GM12874 (cell line): ENCODE data around the gene NUP88.

Source experiments
- CTCF ChIP-seq: IDR thresholded peaks from 2 replicates; pipeline ENCODE4 v1.5.1; 2011; ENCODE audit warnings: low read depth, mild to moderate bottlenecking, control low read depth, low read length, moderate library complexity; ENCODE audit not compliant: insufficient read depth

The NUP88 gene

GRCh38 chr17:5419356-5419958 lies at the start of gene NUP88:
TSS of gene NUP88 (minus strand) at chr17:5419662. CDS start at chr17:5419650, 12 bp downstream.
- no peak for TF ChIP-seq CTCF

- no peak for TF ChIP-seq CTCF
These were observed 48.6 kb upstream of the NUP88 start for GRCh38 chr17:5468075-5468473.

DNA sequence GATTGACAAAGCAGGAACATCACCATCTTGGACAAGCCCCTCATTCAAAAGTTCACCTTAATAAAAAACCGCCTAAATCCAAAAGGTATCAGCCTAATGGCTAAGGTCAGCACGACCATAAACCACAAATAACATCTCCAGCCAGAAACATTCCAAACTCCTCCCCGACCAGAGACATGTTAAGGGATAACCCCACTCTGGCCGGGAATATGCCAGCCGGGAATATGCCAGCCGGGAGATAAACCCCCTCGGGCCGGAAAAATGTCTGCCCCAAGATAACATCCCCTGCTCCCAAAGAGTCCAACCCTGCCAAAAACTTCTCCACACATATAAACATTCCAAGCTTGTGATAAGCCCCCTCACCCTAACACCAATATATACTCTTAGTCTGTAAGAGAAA lies 48.0 kb upstream of the NUP88 start:
- no peak for TF ChIP-seq CTCF

DNA sequence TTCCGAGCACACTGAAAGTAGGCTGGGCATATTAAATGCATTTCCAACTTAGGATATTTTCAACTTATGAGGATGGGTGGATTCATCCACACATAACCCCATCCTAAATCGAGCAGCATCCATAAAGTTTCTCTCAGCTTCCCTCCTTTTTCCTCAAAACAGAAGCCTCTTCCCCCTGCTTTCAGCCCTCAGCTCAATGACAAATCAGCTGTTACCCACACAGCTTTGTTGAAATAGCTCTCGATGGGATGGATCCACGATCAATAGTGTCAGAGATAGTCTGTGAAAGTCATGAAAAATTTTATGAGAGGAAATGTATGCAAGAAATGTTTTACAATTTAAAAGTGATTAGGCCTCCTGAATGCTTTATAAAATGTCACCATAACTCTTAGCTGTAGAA lies 46.8 kb upstream of the NUP88 start:
- no peak for TF ChIP-seq CTCF

- TF ChIP-seq CTCF: no peak
These were observed 45.5 kb upstream of the NUP88 start for GRCh38 chr17:5464717-5465507.

GRCh38 chr17:5446786-5447185 lies 27.3 kb upstream of the NUP88 start:
- TF ChIP-seq CTCF: no peak

GRCh38 chr17:5444209-5444608 lies 24.7 kb upstream of the NUP88 start:
- TF ChIP-seq CTCF: no peak
